ENCODE measurements around the gene CDC34. TPM values are rescaled to one million over a fixed set of nuclear protein-coding genes. Genes with fewer than 3 reads are reported as not detected.
A peak's percentile ranks its signal among the peaks of the same experiment; 100 is the strongest.

CDC34 gene
- total RNA-seq, 4 donors from 2014 or later, result 48.3 to 90.3 (median 72.9) TPM

DNA sequence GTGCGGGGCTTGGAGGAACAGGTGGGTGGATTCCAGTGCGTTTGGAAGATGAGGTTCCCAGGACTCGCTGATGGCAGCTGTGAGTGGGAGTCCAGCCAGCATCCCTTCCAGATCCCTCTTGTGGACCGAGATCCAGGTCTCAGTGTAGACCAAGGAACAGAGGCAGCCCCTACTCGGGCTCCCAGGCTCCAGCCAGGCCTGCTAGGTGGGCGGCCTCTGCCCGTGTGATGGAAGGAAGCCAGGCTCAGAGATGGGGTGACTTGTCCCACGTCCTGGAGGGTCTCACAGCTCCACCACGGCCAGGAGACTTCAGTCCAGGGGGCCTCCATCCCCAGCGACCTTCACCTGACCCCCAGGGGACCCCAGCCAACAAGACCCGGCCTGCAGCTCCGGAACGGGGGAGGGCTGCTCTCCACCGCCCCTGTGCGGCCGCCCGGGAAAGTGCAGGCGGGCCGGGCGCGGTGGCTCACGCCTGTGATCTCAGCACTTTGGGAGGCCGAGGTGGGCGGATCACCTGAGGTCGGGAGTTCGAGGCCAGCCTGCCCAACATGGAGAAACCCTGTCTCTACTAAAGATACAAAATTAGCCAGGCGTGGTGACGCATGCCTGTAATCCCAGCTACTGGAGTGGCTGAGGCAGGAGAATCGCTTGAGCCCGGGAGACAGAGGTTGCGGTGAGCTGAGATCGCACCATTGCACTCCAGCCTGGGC, 36.0 kb upstream of the CDC34 start:
- peaks cover 34% of the 10 kb centered on the region for H3K27me3 ChIP-seq
- no peak for DNase-seq (ENCODE audit: low spot score in 2 of 2)

DNA sequence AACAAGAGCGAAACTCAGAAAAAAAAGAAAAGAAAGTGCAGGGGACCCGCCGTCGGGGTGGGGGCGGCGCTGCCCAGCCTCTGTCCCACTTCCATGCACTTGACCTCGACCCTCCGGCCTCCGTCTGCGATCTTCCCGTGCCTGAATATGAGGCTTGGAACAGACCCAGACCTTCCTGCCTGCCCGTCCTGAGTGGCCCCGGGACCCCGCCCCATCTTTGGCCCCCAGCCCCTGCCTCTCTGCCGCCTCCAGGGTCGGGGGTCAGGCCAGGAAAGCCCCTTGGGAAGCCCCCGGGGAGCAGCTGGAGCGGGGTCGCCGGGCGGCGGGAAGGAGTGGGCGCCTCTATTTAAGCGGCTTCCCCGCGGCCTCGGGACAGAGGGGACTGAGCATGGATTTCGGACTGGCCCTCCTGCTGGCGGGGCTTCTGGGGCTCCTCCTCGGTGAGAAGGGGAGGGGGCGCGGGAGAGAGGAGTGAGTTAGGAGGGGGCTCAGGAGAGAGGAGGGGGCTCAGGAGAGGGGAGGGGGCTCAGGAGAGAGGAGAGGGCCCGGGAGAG, 35.4 kb upstream of the CDC34 start, which contains the start of gene MADCAM1:
MADCAM1 (plus strand) TSS at position 375 of the 554 bp plus-strand sequence; CDS start at position 389, 14 bp downstream.
- Histone ChIP-seq H3K27me3 (peaks cover 34% of the 10 kb centered on the region), H3K9me3 (no peaks in the 10 kb centered on the region), H3K4me3 (peak within 1 kb of the TSS; percentile 34), H3K27ac (no peak within 1 kb of the TSS), H3K4me1 (peaks cover 24% of the 10 kb centered on the region), H3K36me3 (no peaks in the 10 kb centered on the region)
- WGBS, result 15% methylated on average over 13 of the region's 33 CpGs
- DNase-seq (ENCODE audit: low spot score in 2 of 2), result no peak
- TF ChIP-seq, protein P1, sequence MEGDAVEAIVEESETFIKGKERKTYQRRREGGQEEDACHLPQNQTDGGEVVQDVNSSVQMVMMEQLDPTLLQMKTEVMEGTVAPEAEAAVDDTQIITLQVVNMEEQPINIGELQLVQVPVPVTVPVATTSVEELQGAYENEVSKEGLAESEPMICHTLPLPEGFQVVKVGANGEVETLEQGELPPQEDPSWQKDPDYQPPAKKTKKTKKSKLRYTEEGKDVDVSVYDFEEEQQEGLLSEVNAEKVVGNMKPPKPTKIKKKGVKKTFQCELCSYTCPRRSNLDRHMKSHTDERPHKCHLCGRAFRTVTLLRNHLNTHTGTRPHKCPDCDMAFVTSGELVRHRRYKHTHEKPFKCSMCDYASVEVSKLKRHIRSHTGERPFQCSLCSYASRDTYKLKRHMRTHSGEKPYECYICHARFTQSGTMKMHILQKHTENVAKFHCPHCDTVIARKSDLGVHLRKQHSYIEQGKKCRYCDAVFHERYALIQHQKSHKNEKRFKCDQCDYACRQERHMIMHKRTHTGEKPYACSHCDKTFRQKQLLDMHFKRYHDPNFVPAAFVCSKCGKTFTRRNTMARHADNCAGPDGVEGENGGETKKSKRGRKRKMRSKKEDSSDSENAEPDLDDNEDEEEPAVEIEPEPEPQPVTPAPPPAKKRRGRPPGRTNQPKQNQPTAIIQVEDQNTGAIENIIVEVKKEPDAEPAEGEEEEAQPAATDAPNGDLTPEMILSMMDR (IDR thresholded peaks at IDR 0.05), result no peak
- no peak for TF ChIP-seq EP300 (IDR thresholded peaks at IDR 0.05)
- no peak for TF ChIP-seq POLR2A (IDR thresholded peaks at IDR 0.05)
- TF ChIP-seq POLR2AphosphoS5 (IDR thresholded peaks at IDR 0.05), result no peak

More for the DNA sequence above, 36.0 kb upstream of the CDC34 start:
- H3K9me3 ChIP-seq, result no peaks in the 10 kb centered on the region
- H3K36me3 ChIP-seq, result no peaks in the 10 kb centered on the region
- no peak overlapping the region for H3K4me3 ChIP-seq
- peaks cover 24% of the 10 kb centered on the region for H3K4me1 ChIP-seq
- 29% methylated on average over 9 of the region's 32 CpGs for WGBS
- no peak overlapping the region for H3K27ac ChIP-seq
- TF ChIP-seq, protein P1 (IDR thresholded peaks at IDR 0.05), result peak; percentile 32 to 97
- TF ChIP-seq EP300 (IDR thresholded peaks at IDR 0.05), result no peak

DNA sequence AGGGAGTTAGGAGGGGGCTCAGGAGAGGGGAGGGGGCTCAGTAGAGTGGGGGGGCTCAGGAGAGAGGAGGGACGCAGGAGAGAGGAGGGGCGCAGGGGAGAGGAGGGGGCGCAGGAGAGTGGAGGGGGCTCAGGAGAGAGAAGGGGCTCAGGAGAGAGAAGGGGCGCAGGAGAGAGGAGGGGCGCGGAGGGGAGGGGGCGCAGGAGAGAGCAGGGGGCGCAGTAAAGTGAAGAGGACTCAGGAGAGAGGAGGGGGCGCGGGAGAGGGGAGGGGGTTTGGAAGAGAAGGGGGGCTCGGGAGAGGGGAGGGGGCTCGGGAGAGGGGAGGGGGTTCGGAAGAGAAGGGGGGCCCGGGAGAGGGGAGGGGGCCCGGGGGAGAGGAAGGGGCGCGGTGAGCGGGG, 34.6 kb upstream of the CDC34 start:
- Histone ChIP-seq H3K27me3 (peaks cover 34% of the 10 kb centered on the region), H3K36me3 (no peaks in the 10 kb centered on the region), H3K4me3 (no peak overlapping the region), H3K27ac (no peak overlapping the region), H3K4me1 (peaks cover 24% of the 10 kb centered on the region), H3K9me3 (no peaks in the 10 kb centered on the region)
- WGBS, result 2% methylated on average over 9 of the region's 18 CpGs
- DNase-seq (ENCODE audit: low spot score in 2 of 2), result no peak
- TF ChIP-seq, protein P1 (IDR thresholded peaks at IDR 0.05), result no peak
- TF ChIP-seq POLR2AphosphoS5 (IDR thresholded peaks at IDR 0.05), result no peak
- no peak for TF ChIP-seq POLR2A (IDR thresholded peaks at IDR 0.05)
- TF ChIP-seq EP300 (IDR thresholded peaks at IDR 0.05), result no peak

DNA sequence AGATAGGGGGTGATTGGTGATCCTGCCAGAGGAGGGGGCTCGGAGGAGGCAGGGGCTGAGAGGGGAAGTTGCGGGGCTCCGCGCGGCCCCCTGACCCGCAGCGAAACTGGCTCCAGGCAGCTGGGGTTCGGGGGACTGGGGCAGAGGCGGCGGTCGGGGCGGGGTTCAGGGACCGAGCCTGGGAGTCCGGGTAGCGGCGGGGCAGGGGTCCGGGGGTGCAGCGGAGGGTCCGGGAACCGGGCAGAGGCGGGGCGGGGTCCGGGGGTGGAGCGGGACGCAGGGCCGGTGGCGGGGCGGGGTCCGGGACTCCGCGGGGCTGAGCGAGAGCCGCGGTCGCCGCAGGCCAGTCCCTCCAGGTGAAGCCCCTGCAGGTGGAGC, 34.1 kb upstream of the CDC34 start:
- peaks cover 24% of the 10 kb centered on the region for H3K4me1 ChIP-seq
- H3K36me3 ChIP-seq, result no peaks in the 10 kb centered on the region
- TF ChIP-seq, protein P1 (IDR thresholded peaks at IDR 0.05), result no peak
- TF ChIP-seq POLR2AphosphoS5 (IDR thresholded peaks at IDR 0.05) (no peak), POLR2A (IDR thresholded peaks at IDR 0.05) (no peak), EP300 (IDR thresholded peaks at IDR 0.05) (no peak)
- no peaks in the 10 kb centered on the region for H3K9me3 ChIP-seq
- DNase-seq (ENCODE audit: low spot score in 2 of 2), result no peak
- WGBS, result 4% methylated on average over 11 of the region's 36 CpGs
- H3K4me3 ChIP-seq, result peak overlapping the region; percentile 34
- H3K27ac ChIP-seq, result no peak overlapping the region
- H3K27me3 ChIP-seq, result peaks cover 34% of the 10 kb centered on the region

DNA sequence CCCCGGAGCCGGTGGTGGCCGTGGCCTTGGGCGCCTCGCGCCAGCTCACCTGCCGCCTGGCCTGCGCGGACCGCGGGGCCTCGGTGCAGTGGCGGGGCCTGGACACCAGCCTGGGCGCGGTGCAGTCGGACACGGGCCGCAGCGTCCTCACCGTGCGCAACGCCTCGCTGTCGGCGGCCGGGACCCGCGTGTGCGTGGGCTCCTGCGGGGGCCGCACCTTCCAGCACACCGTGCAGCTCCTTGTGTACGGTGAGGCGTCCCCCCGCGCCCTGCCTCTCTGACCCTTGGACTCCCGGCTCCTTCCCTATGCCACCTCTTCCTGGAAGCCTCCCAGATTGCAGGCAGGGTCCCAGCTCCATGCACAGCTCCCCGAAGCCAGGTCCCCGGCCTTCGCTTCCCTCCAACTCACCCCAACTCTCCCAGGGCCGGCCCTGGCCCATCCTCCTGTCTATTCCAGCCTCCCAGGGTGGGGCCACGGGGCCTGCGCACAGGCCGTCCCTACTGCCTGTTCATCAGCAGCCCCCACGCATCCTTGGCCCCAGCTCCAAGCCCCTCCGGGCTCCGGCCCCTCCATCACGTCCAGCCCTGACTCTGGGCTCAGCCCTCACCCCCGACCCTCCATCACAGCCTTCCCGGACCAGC, 33.6 kb upstream of the CDC34 start:
- 4% methylated on average over 31 of the region's 50 CpGs for WGBS
- no peak for DNase-seq (ENCODE audit: low spot score in 2 of 2)
- Histone ChIP-seq H3K36me3 (no peaks in the 10 kb centered on the region), H3K9me3 (no peaks in the 10 kb centered on the region), H3K4me1 (peaks cover 24% of the 10 kb centered on the region), H3K27ac (no peak overlapping the region), H3K4me3 (peak overlapping the region; percentile 34), H3K27me3 (peaks cover 34% of the 10 kb centered on the region)
- no peak for TF ChIP-seq EP300 (IDR thresholded peaks at IDR 0.05)
- no peak for TF ChIP-seq POLR2A (IDR thresholded peaks at IDR 0.05)
- TF ChIP-seq, protein P1 (IDR thresholded peaks at IDR 0.05), result no peak
- TF ChIP-seq POLR2AphosphoS5 (IDR thresholded peaks at IDR 0.05), result no peak
